ENCODE data around the gene BLOC1S6.

DNA sequence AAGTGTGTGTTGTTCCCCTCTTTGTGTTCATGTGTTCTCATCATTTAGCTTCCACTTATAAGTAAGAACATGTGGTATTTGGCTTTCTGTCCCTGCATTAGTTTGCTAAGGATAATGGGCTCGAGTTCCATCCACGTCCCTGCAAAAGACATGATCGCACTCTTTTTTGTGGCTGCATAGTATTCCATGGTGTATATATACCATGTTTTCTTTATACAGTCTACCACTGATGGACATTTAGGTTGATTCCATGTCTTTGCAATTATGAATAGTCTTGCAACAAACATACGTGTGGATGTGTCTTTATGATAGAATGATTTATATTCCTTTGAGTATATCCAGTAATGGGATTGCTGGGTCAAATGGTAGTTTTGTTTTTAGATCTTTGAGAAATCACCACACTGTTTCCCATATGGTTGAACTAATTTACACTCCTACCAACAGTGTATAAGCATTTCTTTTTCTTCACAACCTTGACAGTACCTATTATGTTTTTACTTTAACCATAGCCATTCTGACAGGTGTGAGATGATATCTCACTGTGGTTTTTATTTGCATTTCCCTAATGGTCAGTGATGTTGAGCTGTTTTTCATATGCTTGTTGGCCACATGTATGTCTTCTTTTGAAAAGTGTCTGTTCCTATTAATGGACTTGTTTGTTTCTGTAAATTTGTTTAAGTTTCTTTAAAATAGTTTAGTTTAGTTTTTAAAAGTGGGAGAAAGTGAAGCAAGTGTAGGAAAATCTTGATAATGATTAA, 42.7 kb upstream of the BLOC1S6 start:
- TF ChIP-seq, protein P1, sequence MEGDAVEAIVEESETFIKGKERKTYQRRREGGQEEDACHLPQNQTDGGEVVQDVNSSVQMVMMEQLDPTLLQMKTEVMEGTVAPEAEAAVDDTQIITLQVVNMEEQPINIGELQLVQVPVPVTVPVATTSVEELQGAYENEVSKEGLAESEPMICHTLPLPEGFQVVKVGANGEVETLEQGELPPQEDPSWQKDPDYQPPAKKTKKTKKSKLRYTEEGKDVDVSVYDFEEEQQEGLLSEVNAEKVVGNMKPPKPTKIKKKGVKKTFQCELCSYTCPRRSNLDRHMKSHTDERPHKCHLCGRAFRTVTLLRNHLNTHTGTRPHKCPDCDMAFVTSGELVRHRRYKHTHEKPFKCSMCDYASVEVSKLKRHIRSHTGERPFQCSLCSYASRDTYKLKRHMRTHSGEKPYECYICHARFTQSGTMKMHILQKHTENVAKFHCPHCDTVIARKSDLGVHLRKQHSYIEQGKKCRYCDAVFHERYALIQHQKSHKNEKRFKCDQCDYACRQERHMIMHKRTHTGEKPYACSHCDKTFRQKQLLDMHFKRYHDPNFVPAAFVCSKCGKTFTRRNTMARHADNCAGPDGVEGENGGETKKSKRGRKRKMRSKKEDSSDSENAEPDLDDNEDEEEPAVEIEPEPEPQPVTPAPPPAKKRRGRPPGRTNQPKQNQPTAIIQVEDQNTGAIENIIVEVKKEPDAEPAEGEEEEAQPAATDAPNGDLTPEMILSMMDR (IDR thresholded peaks at IDR 0.05; ENCODE audit: control extremely low read depth in 1 of 3, insufficient read depth in 1 of 3, low read depth in 1 of 3, low read length in 3 of 3), result no peak
- TF ChIP-seq POLR2AphosphoS5 (IDR thresholded peaks at IDR 0.05; ENCODE audit: low read depth, low read length) (no peak), SIX5 (IDR thresholded peaks at IDR 0.05; ENCODE audit: low read depth, low read length) (no peak), SP1 (IDR thresholded peaks at IDR 0.05; ENCODE audit: low read depth, low read length) (no peak), SRF (IDR thresholded peaks at IDR 0.05; ENCODE audit: low read depth, low read length) (no peak), CREB1 (IDR thresholded peaks at IDR 0.05) (no peak), POLR2A (IDR thresholded peaks at IDR 0.05; ENCODE audit: control extremely low read depth in 1 of 2, low read depth in 2 of 2, low read length in 2 of 2) (no peak), EZH2 (IDR thresholded peaks at IDR 0.05; ENCODE audit: low read depth, low read length, severe bottlenecking) (no peak), GTF2F1 (IDR thresholded peaks at IDR 0.05; ENCODE audit: borderline replicate concordance, low read depth, low read length) (no peak), JUND (IDR thresholded peaks at IDR 0.05; ENCODE audit: low read length) (no peak), RFX5 (IDR thresholded peaks at IDR 0.05; ENCODE audit: borderline replicate concordance, low read depth, low read length) (no peak), ASH2L (IDR thresholded peaks at IDR 0.05; ENCODE audit: low read length) (no peak), KDM1A (IDR thresholded peaks at IDR 0.05; ENCODE audit: borderline replicate concordance, low read length) (no peak)
- TF ChIP-seq, protein P2, sequence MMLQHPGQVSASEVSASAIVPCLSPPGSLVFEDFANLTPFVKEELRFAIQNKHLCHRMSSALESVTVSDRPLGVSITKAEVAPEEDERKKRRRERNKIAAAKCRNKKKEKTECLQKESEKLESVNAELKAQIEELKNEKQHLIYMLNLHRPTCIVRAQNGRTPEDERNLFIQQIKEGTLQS (IDR thresholded peaks at IDR 0.05; ENCODE audit: insufficient read depth, low read depth, low read length), result no peak

All from H1 (cell line).